Osteocyte (in vitro differentiated cells): Measurements from ENCODE around the gene MGAT3. TPM values are rescaled to one million over a fixed set of nuclear protein-coding genes. Genes with fewer than 3 reads are reported as not detected.

Source experiments
- DNase-seq: peaks from one replicate; pipeline ENCODE4 v3.0.0; 2021; ENCODE audit warnings: mixed read lengths; ENCODE audit not compliant: unreplicated experiment; ENCODE audit errors: extremely low spot score
- H3K27ac Mint-ChIP-seq: one replicate; pipeline ENCODE4 v1.8.0; 2021; ENCODE audit warnings: mild to moderate bottlenecking, mixed read lengths; ENCODE audit not compliant: unreplicated experiment
- H3K27me3 Mint-ChIP-seq: one replicate; pipeline ENCODE4 v1.8.0; 2021; ENCODE audit warnings: mixed read lengths; ENCODE audit not compliant: unreplicated experiment
- H3K36me3 Mint-ChIP-seq: one replicate; pipeline ENCODE4 v1.8.0; 2021; ENCODE audit warnings: mixed read lengths; ENCODE audit not compliant: unreplicated experiment
- H3K4me1 Mint-ChIP-seq: one replicate; pipeline ENCODE4 v1.8.0; 2021; ENCODE audit warnings: mixed read lengths; ENCODE audit not compliant: unreplicated experiment
- H3K4me3 Mint-ChIP-seq: one replicate; pipeline ENCODE4 v1.8.0; 2021; ENCODE audit warnings: mild to moderate bottlenecking, moderate library complexity, mixed read lengths; ENCODE audit not compliant: unreplicated experiment
- H3K9me3 Mint-ChIP-seq: one replicate; pipeline ENCODE4 v1.8.0; 2021; ENCODE audit warnings: mixed read lengths; ENCODE audit not compliant: unreplicated experiment
- CTCF ChIP-seq: fragments of 200-600 bp; sonication (generic); IDR thresholded peaks from 2 replicates; pipeline ENCODE4 v1.5.0; 2021; ENCODE audit warnings: antibody characterized with exemption, mild to moderate bottlenecking, moderate library complexity
- total RNA-seq: library from RNA; stranded (reverse); gene quantifications from 2 replicates; pipeline ENCODE4 v1.2.1, GENCODE V29; 2021

The MGAT3 gene
- total RNA-seq, 1 donor from 2014 or later: 10.9 TPM

- Mint-ChIP-seq H3K4me1 (peaks cover 16% of the 10 kb centered on the region), H3K36me3 (no peaks in the 10 kb centered on the region), H3K27me3 (peaks cover 6% of the 10 kb centered on the region), H3K27ac (no peak overlapping the region), H3K9me3 (no peaks in the 10 kb centered on the region), H3K4me3 (no peak overlapping the region)
- no peak for TF ChIP-seq CTCF
- DNase-seq: no peak
These were observed 79.1 kb downstream of the MGAT3 start for GRCh38 chr22:39535831-39536449.

GRCh38 chr22:39536711-39537110 lies 79.9 kb downstream of the MGAT3 start:
- H3K4me1 Mint-ChIP-seq: peaks cover 9% of the 10 kb centered on the region
- H3K9me3 Mint-ChIP-seq: no peaks in the 10 kb centered on the region
- no peak for DNase-seq
- TF ChIP-seq CTCF: no peak
- peaks cover 8% of the 10 kb centered on the region for H3K27me3 Mint-ChIP-seq
- H3K27ac Mint-ChIP-seq: no peak overlapping the region
- no peaks in the 10 kb centered on the region for H3K36me3 Mint-ChIP-seq
- H3K4me3 Mint-ChIP-seq: no peak overlapping the region

DNA sequence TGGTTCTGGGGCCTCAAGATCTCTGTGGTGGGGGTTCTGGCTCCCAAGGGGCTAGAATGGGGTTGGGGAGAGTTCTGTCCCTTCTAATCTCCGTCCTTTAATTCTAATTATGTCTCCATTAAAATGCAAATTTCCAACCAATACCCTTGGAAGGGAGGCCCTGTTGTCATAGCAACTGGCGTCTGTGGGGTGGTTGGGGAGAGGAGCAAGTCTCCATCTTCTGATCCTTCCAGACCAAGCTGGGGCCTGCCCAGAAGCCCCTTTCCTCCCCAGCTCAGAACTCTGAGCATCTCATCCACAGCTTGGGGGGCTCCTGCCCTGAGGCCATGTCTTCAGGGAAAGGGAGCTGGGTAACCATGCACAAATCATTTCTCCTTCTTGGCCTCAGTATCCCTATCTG lies 81.2 kb downstream of the MGAT3 start:
- Mint-ChIP-seq H3K9me3 (no peaks in the 10 kb centered on the region), H3K4me1 (peaks cover 3% of the 10 kb centered on the region), H3K27ac (no peak overlapping the region), H3K4me3 (no peak overlapping the region), H3K27me3 (peaks cover 8% of the 10 kb centered on the region), H3K36me3 (no peaks in the 10 kb centered on the region)
- TF ChIP-seq CTCF: no peak
- DNase-seq: no peak

Other genes starting within 250 kb of the MGAT3 start
- gene PDGFB, start 212.0 kb upstream of the MGAT3 start, total RNA-seq: 16.8 and 20.0 TPM in 2 replicates
- gene RPL3, start 137.4 kb upstream of the MGAT3 start, total RNA-seq: 1,770 and 1,792 TPM in 2 replicates
- 24.0 and 26.6 TPM in 2 replicates for gene SYNGR1, start 107.0 kb upstream of the MGAT3 start, total RNA-seq
- gene TAB1, start 57.2 kb upstream of the MGAT3 start, total RNA-seq: 30.6 and 30.7 TPM in 2 replicates
- gene MIEF1, start 45.3 kb downstream of the MGAT3 start, total RNA-seq: 24.8 and 25.8 TPM in 2 replicates
- 408 and 440 TPM in 2 replicates for gene ATF4, start 63.5 kb downstream of the MGAT3 start, total RNA-seq
- gene RPS19BP1, start 75.7 kb downstream of the MGAT3 start, total RNA-seq: 51.1 and 53.1 TPM in 2 replicates
- gene CACNA1I, start 113.7 kb downstream of the MGAT3 start, total RNA-seq: 0.03 TPM in 2 replicates